HG03460 (cell line): ENCODE results near the gene CNNM3.
"Not testable (repeated sequence)": the region's sequence is repeated elsewhere in the genome, so short reads cannot be mapped to it uniquely, and the experiment has no call there.

Experiments used
- ATAC-seq: cut with Tn5 transposase; IDR thresholded peaks from one replicate; pipeline ENCODE4 v1.9.1; 2021; ENCODE audit not compliant: unreplicated experiment

The CNNM3 gene

GRCh38 chr2:96798733-96799622 is 17.1 kb upstream of the CNNM3 start:
- no peak for ATAC-seq

- no peak for ATAC-seq
Measured at GRCh38 chr2:96799623-96799935, 16.5 kb upstream of the CNNM3 start.

GRCh38 chr2:96800061-96801004 is 15.7 kb upstream of the CNNM3 start:
- ATAC-seq, result peak; percentile 19

- peak; percentile 74 for ATAC-seq
Measured at GRCh38 chr2:96801005-96801785, 14.9 kb upstream of the CNNM3 start.

- no peak for ATAC-seq
Measured at GRCh38 chr2:96801786-96802595, 14.1 kb upstream of the CNNM3 start.

- ATAC-seq, result no peak
Measured at GRCh38 chr2:96802721-96803120, 13.3 kb upstream of the CNNM3 start.

GRCh38 chr2:96804986-96805385 is 11.1 kb upstream of the CNNM3 start:
- ATAC-seq, result no peak

- ATAC-seq, result not testable (repeated sequence)
Measured at GRCh38 chr2:96805946-96806345, 10.1 kb upstream of the CNNM3 start.

- ATAC-seq, result peak; percentile 55
Measured at GRCh38 chr2:96806468-96807126, 9.5 kb upstream of the CNNM3 start.

GRCh38 chr2:96807127-96807471 is 9.0 kb upstream of the CNNM3 start:
- ATAC-seq, result no peak

GRCh38 chr2:96808176-96808837 is 7.8 kb upstream of the CNNM3 start:
- no peak for ATAC-seq

GRCh38 chr2:96809216-96809882 is 6.7 kb upstream of the CNNM3 start:
- no peak for ATAC-seq

GRCh38 chr2:96809951-96810782 is 5.9 kb upstream of the CNNM3 start:
- no peak for ATAC-seq

GRCh38 chr2:96810783-96811192 is 5.3 kb upstream of the CNNM3 start:
- no peak for ATAC-seq

- no peak for ATAC-seq
Measured at GRCh38 chr2:96811917-96812316, 4.2 kb upstream of the CNNM3 start.

GRCh38 chr2:96813656-96814055 is 2.4 kb upstream of the CNNM3 start:
- no peak for ATAC-seq

GRCh38 chr2:96815326-96816126 is 542 bp upstream of the CNNM3 start:
- peak; percentile 12 for ATAC-seq
